Glomerular endothelial cell (primary cell): ENCODE results near the gene ST6GALNAC6. TPM values are rescaled to one million over a fixed set of nuclear protein-coding genes. Genes with fewer than 3 reads are reported as not detected.
"Not testable (repeated sequence)": the region's sequence is repeated elsewhere in the genome, so short reads cannot be mapped to it uniquely, and the experiment has no call there.

Source experiments
- DNase-seq: peaks from one replicate; pipeline ENCODE4 v3.0.0-alpha.2; 2011; ENCODE audit warnings: low read depth, low spot score; ENCODE audit errors: extremely low read depth
- total RNA-seq: library from RNA; depleted of rRNA; stranded (reverse); fragments of >200 nt; gene quantifications from 2 replicates; pipeline ENCODE4 v1.2.3, GENCODE V29; 2015

Gene ST6GALNAC6
- total RNA-seq, 1 donor from 2014 or later = 72.0 TPM

DNA sequence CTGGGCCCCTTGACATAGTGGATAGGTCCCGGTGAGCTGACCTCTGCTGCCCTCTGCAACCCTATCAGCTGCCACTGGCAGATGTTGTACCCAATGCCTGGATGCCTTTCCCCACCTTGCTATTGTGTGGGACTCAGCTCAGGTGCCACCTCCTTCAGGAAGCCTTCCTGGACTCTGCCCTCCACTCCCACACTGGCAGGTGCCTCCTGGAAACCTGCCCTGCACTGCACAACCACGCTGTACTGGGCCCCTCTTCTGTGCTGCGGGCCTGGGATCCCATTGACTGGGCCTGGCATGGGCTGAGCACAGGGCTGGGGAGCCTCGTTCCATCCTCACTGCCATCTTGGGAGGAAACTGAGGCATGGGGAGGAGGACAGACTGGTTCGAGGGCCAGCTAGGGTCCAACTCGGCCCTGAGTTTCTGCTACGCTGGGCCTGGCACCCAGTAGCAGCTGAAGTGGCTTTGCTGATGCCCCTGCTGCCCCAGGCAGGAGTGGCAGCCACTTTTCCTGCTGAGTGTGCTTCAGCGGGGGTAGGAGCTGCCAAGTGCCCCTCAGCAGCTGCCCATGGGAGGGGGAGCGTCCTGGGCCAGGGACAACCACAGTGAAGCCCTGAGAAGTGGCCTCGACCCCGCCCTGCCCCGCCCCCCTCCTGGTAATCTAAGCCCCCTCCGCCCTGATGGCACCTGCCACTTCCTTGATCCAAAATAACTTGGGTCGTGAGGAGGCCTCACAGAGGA lies 23.2 kb downstream of the ST6GALNAC6 start:
- DNase-seq = no peak

- DNase-seq = no peak
Observed at GRCh38 chr9:127875306-127875966, 24.0 kb downstream of the ST6GALNAC6 start.

DNA sequence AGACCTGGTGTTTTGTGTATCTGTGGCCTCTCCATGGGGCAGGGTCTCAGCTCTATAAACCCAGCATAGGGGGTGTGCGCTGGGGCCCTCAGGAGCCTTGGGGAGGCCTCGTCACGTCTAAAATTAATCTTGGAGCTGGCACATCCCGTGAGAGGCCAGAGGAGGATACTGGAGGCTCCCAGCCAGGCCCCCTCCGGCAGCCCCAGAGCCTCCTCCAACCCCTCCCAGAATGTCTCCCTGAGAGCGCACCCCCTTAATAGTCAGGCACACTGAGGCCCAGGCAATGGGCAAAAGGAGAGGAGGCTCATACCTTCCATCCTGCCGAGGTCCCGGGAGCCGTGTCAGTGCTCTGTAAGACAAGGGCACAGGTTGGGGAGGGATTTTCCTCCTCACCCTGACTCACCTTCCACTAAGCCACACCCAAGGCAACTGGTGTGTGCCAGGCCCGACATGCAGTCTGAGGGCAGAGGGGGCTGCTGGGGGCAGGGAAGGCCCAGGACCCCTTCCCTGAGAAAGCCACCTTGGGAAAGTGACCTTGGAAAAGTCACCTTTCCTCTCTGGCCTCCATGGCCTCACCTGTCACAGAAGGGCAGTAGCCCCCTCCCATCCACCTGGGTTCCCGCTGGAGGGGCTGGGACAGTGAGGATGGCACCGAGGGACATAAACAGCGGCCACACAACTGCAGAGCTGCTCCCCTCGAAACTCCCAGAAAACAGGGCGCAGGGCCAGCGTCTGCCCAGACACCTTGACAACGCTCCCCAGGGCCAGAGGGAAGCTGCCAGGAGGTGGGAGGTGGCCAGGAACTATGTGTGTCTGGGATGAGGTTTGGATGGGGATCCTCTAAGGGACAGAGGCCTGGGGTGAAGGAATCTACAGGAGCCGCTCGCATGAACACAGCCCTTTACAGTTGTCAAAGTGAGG lies 24.8 kb downstream of the ST6GALNAC6 start:
- no peak for DNase-seq

GRCh38 chr9:127873886-127874285 lies 25.5 kb downstream of the ST6GALNAC6 start:
- DNase-seq = no peak

DNA sequence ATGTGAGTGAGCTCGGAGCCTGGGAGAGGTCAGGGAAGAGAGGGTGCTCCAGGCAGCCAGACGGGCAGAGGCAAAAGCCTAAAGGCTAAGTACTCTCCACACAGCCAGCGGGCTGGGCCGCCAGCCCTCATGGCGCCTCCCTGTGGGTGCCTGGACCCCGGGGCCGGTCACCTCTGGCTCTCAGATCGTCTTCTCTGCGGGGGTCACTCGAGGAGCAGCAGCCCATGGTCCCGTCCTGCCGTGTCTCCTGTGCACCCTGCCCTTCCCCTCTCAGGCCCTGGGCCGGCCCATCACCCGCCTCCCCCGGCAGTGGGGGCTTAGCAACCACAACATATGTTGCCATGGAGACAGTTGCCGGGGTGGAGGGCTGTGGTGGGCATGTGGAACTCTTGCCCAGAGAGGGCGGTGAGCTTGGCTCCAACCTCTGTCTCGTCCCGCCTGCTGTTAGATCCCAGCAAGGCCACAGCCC lies 26.1 kb downstream of the ST6GALNAC6 start:
- DNase-seq = no peak

- DNase-seq = no peak
Observed at GRCh38 chr9:127872369-127873222, 26.8 kb downstream of the ST6GALNAC6 start.

DNA sequence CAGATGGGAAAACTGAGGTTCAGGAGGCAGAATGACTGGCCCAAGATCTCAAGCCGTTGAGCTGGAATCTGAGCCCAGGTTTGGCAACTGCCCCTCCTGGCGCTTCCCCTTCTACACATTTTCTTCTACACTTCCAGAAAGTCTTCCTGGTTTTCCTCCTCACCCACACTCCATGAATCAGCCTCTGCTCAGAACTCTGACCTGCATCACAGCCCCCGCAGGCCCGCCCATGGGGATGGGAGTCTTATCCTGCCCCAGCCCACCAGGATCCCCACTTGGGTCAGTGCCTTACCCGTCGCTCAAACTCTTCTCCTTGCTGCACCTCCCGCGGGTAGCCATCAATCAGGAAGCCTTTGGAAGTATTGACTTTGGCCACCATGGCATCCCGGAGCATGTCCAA lies 27.9 kb downstream of the ST6GALNAC6 start:
- no peak for DNase-seq

DNA sequence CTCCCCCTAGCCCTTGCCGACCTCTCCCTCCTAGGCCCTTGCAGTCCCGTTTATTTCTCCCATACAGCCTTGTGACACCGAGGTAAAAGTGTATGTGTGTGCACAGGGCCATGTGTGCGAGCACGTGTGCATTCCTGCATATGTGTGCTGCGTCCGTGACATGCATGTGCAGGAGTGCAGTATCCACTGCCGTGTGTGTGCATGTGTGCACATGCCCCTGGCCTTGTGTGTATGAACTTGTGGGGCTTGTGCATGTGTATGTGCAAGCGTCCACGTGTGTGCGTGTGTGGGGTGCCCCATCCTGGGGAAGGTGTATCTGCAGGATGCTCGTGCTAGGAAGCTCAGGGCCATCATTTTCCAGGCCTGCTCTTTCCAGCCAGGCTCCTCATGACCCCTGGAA lies 28.5 kb downstream of the ST6GALNAC6 start:
- no peak for DNase-seq

- not testable (repeated sequence) for DNase-seq
Observed at GRCh38 chr9:127870153-127870491, 29.3 kb downstream of the ST6GALNAC6 start.

GRCh38 chr9:127869310-127870152 lies 29.9 kb downstream of the ST6GALNAC6 start:
- no peak for DNase-seq

DNA sequence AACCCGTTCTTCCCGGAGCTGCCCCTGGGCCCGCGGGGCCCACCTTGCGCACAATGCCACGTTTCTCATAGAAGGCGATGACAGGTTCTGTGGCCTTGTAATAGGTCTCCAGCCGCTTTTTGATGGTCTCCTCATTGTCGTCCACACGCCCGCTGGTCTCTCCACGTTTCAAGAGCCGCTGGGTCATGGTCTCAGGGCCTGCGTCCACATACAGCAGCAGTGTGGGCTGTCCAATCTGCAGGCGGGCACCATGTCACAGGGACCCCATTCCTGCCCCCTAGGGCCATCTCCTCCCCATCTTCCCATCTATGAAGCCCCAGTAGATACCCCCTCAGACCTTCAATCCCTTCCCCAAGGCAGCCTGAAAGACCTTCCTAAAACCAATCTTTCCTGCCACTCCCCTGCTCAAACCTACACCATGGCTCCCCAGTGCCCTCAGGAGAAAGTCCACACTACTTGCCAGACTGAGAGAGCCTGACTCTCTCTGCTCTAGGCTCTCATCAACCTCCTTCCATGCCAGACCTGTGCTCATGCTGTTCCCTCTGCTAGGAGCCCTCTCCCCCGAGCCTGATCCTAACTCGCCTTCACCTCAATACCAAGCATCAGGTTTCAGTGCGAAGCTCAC lies 31.0 kb downstream of the ST6GALNAC6 start:
- DNase-seq = no peak

GRCh38 chr9:127867356-127868277 lies 31.8 kb downstream of the ST6GALNAC6 start:
- no peak for DNase-seq

DNA sequence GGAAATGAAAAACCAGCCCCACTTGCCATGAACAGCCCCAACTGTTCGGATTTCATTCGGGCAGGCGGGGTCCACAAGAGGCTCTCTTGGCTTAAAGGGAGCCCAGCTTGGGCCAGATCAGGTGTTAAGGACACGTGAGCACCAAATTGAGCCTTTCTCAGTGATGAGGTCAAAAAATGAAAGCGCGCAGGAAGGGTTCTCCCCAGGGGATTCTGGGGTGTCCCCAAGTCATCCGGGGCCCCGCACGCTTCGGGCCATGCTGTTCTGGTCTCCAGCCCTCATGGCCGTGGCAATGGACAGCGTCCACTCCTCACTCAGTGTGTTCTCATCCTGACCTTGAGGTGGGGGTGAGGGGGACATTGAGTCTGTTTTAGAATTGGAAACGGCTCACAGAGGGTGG lies 32.9 kb downstream of the ST6GALNAC6 start:
- no peak for DNase-seq

GRCh38 chr9:127865645-127866464 lies 33.5 kb downstream of the ST6GALNAC6 start:
- DNase-seq = no peak

- DNase-seq = no peak
Observed at GRCh38 chr9:127863191-127863621, 36.2 kb downstream of the ST6GALNAC6 start.

DNA sequence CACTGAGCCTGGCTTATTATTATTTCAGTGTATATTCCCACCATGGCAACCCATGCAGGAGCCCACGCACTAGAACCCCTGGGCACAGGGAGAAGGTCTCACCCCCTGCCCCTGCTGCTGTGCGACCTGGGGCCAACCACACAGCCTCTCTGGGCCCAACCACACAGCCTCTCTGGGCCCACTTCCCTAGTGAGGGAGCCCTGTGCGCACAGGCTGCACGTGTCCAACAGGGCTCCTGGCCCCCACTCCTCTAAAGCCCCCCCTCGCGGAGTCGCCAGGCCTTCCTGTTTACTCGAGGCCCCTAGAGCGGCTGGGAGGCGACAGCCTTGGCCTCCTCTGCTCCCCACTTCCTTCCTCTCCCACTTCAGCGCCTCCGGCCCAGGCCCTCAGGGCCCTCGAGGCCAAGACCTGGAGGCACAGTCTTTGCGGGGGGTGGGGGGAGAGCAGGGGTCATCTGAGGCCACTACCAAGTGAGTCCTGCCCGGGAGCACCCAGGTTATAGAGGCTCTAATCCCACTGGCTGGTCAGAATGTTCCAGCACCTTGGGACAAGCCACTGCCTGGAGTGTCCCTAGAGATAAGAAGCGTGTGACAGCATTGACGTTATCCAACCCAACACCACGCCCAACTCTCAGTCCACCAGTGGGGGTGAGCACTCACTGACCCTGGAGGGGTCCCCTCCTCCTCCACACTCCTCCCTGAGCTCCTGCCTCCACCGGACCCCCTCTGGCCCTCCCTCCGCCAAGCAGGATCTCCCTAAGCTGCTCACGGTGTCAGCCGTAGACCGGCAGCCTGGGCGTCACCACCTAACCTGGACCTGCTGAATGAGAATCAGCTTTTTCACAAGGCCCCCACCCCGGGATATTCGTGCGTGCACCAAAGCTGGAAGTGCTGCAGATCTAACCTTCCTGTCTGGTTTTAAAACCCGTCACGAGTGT lies 37.1 kb downstream of the ST6GALNAC6 start:
- no peak for DNase-seq
